ENCODE data around the gene AKNAD1.

Gene AKNAD1

GRCh38 chr1:108865316-108865910 lies 8.5 kb upstream of the AKNAD1 start:
- no peak for DNase-seq (ENCODE audit: low read depth)

- DNase-seq (ENCODE audit: low read depth) = no peak
These were observed 7.1 kb upstream of the AKNAD1 start for GRCh38 chr1:108863984-108864383.

- no peak for DNase-seq (ENCODE audit: low read depth)
These were observed 6.0 kb upstream of the AKNAD1 start for GRCh38 chr1:108862698-108863477.

- DNase-seq (ENCODE audit: low read depth) = no peak
These were observed 5.2 kb upstream of the AKNAD1 start for GRCh38 chr1:108862017-108862610.

- no peak for DNase-seq (ENCODE audit: low read depth)
These were observed 4.7 kb upstream of the AKNAD1 start for GRCh38 chr1:108861566-108861965.

- DNase-seq (ENCODE audit: low read depth) = no peak
These were observed 3.5 kb upstream of the AKNAD1 start for GRCh38 chr1:108860190-108860907.

GRCh38 chr1:108858230-108858950 lies 1.5 kb upstream of the AKNAD1 start:
- DNase-seq (ENCODE audit: low read depth) = no peak

GRCh38 chr1:108854221-108855019 lies 2.5 kb downstream of the AKNAD1 start:
- DNase-seq (ENCODE audit: low read depth) = no peak

GRCh38 chr1:108852221-108852975 lies 4.5 kb downstream of the AKNAD1 start:
- no peak for DNase-seq (ENCODE audit: low read depth)

- DNase-seq (ENCODE audit: low read depth) = no peak
These were observed 5.3 kb downstream of the AKNAD1 start for GRCh38 chr1:108851567-108851966.

GRCh38 chr1:108850929-108851328 lies 6.0 kb downstream of the AKNAD1 start:
- no peak for DNase-seq (ENCODE audit: low read depth)

GRCh38 chr1:108848806-108849205 lies 8.1 kb downstream of the AKNAD1 start:
- no peak for DNase-seq (ENCODE audit: low read depth)

GRCh38 chr1:108847494-108847893 lies 9.4 kb downstream of the AKNAD1 start:
- no peak for DNase-seq (ENCODE audit: low read depth)

GRCh38 chr1:108845991-108846390 lies 10.9 kb downstream of the AKNAD1 start:
- DNase-seq (ENCODE audit: low read depth) = no peak

GRCh38 chr1:108845446-108845845 lies 11.4 kb downstream of the AKNAD1 start:
- DNase-seq (ENCODE audit: low read depth) = no peak

- DNase-seq (ENCODE audit: low read depth) = no peak
These were observed 13.3 kb downstream of the AKNAD1 start for GRCh38 chr1:108843390-108844137.

GRCh38 chr1:108842525-108843181 lies 14.2 kb downstream of the AKNAD1 start:
- no peak for DNase-seq (ENCODE audit: low read depth)

- DNase-seq (ENCODE audit: low read depth) = no peak
These were observed 15.2 kb downstream of the AKNAD1 start for GRCh38 chr1:108841703-108842102.

GRCh38 chr1:108832929-108833328 lies 24.0 kb downstream of the AKNAD1 start:
- no peak for DNase-seq (ENCODE audit: low read depth)
